HG03342 (cell line): ENCODE measurements around the gene PHLDA2.

Experiments
- ATAC-seq: cut with Tn5 transposase; IDR thresholded peaks from one replicate; pipeline ENCODE4 v1.9.1; 2021; ENCODE audit warnings: mild to moderate bottlenecking, moderate library complexity; ENCODE audit not compliant: unreplicated experiment

Gene PHLDA2

GRCh38 chr11:2883979-2884815 is 45.0 kb downstream of the PHLDA2 start:
- ATAC-seq: no peak

- no peak for ATAC-seq
These were observed 45.6 kb downstream of the PHLDA2 start for GRCh38 chr11:2883640-2883978.

GRCh38 chr11:2882396-2883110 is 46.7 kb downstream of the PHLDA2 start:
- no peak for ATAC-seq

GRCh38 chr11:2881981-2882375 is 47.2 kb downstream of the PHLDA2 start:
- ATAC-seq: no peak

GRCh38 chr11:2881076-2881980 is 47.9 kb downstream of the PHLDA2 start:
- ATAC-seq: no peak

GRCh38 chr11:2880646-2881045 is 48.6 kb downstream of the PHLDA2 start:
- no peak for ATAC-seq

GRCh38 chr11:2878782-2879181 is 50.4 kb downstream of the PHLDA2 start:
- no peak for ATAC-seq
